Embryonic facial prominence (tissue), 1 donor: ENCODE data around the gene ADAM12.

Source experiments
- DNase-seq: peaks from one replicate; pipeline ENCODE4 v3.0.0-alpha.2; 2016; ENCODE audit errors: extremely low spot score

Gene ADAM12

GRCh38 chr10:126146771-126147170, 241.5 kb downstream of the ADAM12 start:
- DNase-seq, result no peak

DNA sequence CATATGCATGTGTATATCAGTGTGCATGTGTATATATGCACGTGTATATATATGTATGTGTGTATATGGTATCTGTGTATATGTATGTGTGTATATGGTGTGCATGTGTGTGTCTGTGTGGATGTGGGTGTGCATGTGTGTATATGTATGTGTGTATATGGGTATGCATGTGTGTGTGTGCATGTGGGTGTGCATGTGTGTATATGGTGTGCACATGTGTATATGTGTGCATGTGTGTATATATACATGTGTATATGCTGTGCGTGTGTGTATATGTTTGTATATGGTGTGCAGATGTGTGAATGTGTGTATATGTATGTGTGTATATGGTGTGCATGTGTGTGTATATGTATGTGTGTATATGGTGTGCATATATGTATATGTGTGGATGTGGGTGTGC, 245.2 kb downstream of the ADAM12 start:
- no peak for DNase-seq

DNA sequence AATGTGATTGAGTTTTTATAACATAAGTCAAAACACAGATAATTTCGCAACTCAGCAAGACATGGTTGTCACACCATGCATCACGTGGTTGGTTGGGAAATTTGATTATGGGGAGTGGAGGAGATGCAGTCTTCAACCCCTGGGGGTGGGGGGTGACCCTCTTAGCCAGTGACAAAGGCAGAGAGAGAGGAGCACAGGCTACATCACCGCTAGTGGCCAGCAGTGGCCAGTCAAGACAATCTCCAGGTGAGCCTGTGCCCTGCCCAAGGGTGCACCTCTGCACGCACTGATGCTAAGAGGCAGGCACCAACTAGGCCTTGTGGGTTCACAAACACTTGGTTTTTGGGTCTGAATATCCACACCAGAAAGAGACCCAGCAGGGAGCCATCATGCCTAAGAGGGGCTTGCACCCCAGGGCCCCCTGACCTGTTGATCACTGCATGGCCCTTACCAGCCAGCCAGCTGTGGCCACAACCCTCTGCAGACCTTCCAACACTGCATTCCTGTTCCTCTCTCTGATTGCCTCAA, 247.5 kb downstream of the ADAM12 start:
- DNase-seq, result no peak

DNA sequence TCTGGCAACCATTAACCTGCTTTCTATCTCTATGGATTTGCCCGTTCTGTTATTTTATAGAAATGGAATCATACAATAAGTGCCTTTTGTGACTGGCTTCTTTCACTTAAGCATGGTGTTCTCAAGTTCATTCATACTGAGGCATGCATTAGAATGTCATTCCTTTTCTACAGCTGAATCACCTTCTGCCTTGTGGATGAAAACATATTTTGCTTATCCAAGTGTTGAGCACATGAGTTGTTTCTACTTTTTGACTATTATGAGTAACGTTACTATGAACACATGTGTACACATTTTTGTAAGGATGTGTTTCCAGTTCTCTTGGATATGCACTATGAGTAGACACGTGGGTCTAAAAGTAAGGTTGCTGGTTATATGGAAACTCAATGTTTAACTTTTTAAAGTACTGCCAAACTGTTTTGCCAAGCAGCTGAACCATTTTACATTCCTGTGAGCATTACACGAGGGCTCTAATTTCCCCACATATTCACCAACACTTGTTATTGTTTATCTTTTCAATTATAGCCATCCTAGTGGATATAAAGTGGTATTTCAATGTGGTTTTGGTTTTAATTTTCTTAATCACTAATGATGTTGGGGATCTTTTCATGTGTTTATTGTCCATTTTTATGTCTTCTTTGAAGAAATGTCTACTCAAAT, 250.6 kb downstream of the ADAM12 start:
- no peak for DNase-seq

DNA sequence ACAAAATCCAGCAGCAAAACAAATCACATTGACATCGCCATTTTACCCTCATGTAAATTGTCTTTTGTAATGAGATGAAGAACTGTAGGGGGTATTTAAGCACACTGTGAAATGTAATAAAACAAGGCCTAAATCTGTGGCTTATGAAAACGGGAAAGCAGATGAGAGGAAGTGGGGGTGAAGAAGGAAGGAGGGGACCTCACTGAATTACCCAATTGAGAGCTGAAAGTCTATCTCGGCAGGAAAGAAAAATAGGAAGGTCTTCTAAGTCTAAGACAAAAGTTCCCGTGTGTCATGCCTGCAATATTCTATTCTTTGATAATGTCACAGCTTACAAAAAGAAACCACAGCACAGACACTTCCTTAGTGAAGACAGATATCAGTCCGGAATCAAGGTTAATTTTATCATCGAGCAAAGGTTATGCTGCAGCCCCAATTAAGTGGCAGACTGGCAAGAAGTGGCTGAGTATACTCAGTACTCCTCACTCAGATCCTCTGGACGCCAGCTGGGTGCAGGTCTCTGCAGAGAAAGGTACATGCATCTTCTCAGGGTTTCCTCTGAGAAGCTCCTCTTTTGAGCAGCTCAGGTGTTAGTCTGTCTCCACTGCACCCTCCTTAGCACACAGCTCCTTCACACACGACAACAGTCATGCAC, 252.2 kb downstream of the ADAM12 start:
- DNase-seq, result no peak

- DNase-seq, result no peak
Observed at GRCh38 chr10:126135177-126135576, 253.1 kb downstream of the ADAM12 start.

DNA sequence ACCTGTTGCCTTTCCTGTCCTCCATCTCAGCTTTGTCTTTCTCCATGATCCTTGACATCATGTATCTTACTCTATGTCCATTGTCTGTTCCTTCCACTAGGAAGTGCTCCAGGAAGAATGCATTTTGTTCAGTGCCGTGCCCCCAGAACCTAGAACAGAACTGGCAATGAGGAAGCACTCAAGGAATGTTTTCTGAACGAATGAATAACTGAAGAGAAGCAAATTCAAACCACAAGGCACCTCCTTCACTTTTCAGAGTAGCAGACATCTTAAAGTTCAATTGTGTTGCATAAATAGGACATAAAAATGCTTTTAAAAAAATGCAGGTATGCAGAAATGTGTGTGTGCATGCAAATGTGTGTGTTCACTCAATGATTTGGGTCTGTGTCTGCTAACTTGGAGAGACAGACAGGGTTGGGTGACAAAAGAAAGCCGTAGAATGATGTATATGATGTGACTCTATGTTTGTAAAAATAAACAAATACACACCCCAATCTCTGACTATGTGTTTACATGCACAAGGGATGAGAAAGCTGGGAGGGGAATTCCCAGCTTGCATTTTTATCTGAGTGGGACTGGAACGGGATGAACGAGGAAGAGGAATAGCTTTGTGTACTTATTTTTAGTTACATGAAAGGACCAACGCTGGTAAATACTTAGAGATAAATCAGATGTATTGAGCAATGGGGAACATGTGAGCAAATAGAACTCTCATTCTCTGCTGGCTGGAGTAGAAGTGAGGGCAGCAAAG, 254.2 kb downstream of the ADAM12 start:
- no peak for DNase-seq

DNA sequence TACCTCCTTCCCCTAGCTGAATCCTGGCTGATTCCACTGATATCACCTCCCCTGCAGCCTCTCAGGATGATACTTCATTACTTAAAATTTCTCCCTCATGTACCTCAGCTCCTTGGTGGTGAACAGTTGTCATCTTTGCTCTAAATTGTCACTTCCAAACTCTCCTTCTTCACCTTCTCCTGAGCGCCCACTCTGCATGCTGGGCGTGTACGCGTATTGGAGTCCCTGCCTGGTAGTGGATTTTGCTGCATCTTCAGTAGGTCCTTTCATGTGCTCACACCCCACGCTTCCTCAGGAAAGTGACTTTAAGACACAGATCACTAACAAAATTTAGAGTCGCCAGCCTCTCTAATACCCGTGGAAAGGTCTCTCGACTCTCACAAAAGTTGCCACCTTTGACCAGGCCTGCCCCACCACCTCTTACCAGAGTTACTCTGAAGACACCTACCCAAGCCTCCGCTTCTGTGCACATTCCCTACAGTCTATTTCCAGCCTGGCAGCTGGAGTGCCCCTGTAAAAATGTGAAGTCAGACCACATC, 255.1 kb downstream of the ADAM12 start:
- DNase-seq, result no peak

DNA sequence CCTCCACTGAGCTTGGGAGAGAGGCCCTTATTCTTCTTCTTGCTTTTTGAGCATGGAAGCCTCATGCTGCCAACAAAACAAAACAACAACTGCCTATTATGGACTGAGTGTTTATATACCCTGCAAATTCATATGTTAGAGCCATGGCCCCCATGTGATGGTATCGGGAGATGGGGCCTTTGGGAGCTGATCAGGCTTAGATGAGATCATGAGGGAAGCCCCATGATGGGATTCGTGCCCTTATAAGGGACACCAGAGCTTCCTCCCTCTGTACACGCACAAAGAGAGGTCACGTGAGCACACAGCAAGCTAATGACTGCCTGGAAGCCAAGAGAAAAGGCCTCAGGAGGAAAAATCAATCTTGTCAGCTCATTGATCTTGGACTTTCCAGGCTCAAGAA, 256.9 kb downstream of the ADAM12 start:
- no peak for DNase-seq

DNA sequence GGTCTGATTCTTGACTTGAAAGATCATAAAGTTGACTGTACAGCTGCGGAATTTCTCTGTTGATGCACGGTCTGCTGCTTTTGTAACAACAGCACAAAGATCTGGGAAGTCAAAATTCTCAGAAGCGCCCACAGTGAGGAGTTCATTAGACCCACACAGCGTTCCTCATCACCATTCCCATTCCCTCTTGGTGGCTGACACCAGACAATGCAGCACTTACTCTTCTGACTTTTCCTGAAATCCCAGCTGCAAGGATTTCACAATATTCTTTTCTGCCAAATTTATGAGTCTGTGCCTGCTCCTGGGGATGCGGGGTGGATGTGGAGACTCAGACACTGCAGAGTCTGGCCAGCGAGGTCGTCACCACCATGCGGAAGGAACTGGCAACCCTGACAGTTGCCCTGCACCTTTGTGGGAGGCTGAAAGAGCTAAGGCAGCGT, 258.0 kb downstream of the ADAM12 start:
- DNase-seq, result no peak

GRCh38 chr10:126129026-126129425, 259.3 kb downstream of the ADAM12 start:
- DNase-seq, result no peak

DNA sequence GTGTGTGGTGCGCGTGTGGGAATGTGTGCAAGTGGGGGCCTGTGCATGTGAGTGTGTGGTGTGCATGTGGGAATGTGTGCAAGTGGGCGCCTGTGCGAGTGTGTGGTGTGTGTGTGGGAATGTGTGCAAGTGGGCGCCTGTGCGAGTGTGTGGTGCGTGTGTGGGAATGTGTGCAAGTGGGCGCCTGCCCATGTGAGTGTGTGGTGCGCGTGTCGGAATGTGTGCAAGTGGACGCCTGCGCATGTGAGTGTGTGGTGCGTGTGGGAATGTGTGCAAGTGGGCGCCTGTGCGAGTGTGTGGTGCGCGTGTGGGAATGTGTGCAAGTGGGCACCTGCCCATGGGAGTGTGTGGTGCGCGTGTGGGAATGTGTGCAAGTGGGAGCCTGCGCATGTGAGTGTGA, 259.7 kb downstream of the ADAM12 start:
- no peak for DNase-seq

DNA sequence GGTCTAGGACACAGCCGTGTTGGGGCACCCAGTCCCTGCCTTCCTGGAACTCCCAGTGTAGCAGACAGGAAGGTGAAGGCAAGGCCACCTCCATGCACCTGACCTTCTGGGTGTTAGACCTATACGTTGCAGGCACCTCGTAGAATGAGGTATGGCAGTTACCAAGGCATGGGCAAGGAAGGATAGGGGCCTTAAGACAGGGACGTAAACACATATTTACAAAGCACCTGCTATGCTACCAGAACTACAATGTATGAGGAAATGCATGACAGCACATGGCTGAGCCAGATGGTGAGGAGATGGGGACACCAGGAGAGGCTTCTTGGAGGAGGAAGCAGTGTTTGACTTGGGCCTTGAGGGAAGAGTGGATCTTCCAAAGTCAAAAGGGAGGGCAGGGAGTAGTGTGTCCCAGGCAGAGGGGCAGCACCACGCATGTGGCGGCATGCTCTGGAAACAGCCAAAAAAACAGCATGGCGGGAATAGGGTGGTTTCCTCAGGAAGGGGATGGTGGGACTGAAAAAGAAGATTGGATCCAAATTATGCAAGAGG, 260.7 kb downstream of the ADAM12 start:
- DNase-seq, result no peak

GRCh38 chr10:126126866-126127265, 261.4 kb downstream of the ADAM12 start:
- no peak for DNase-seq

- no peak for DNase-seq
Observed at GRCh38 chr10:126126023-126126422, 262.3 kb downstream of the ADAM12 start.

- DNase-seq, result no peak
Observed at GRCh38 chr10:126124668-126125349, 263.5 kb downstream of the ADAM12 start.

GRCh38 chr10:126124046-126124445, 264.2 kb downstream of the ADAM12 start:
- no peak for DNase-seq

DNA sequence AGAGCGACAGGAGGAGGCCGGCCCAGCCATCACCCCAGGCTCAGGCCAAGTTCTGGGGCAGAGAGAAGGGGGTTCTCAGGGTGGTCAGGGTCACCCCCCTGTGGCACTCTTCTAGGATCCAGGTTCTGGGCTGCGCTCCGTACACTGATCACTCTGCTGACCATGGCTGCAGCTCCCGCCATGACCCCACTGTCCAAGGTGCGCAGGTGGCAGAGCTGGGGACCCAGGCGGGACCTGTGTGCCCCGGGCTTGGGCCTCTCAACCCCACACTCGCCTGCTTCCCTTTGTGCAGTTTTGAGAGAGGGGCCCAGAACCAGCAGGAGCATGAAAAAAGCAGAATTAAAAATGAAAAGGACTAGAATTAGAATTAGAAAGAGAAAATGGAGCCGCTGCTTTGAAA, 264.8 kb downstream of the ADAM12 start:
- no peak for DNase-seq

GRCh38 chr10:126122881-126123280, 265.4 kb downstream of the ADAM12 start:
- no peak for DNase-seq

DNA sequence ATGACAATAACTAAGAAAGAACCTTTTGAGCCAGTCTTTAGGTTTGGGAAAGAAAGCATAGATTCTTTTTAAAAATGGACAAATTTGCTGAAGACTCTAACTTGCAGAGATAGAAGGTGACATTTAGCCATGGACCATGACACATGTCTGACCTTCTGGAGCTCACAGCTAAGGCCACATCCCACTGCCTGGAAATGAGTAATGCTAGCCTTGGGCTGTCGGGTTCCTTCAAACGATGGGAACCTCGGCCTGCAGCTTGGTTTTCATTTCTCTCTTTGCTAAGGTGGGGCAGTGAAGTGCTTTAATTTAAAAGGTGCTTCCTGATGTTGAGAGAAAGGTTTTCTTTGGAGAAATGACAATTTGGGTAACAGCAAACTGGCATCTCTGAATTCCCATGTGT, 268.7 kb downstream of the ADAM12 start:
- no peak for DNase-seq

DNA sequence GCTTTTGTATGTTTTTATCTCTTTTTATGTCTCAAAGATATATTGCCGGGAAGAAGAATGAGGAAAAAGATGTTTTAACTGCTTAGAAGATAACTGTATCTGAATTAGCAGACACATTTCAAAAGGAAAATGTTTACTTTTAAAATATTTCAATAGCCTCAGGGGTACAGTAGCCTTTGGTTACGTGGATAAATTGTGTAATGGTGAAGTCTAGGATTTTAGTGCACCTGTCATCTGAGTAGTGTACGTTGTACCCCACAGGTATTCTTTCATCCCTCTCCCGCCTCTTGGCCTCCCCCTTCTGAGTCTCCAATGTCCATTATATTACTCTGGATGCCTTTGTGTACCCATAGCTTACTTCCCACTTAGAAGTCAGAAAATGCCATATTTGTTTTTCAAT, 269.8 kb downstream of the ADAM12 start:
- no peak for DNase-seq

GRCh38 chr10:126117196-126117595, 271.1 kb downstream of the ADAM12 start:
- no peak for DNase-seq
